H1 (cell line): ENCODE results near the gene CMTM5. TPM values are rescaled to one million over a fixed set of nuclear protein-coding genes. Genes with fewer than 3 reads are reported as not detected.

Experiments
- CTCF ChIA-PET: fragments of 300-600 bp; sonication (Branson Sonifier 250); formaldehyde crosslinking; loops from one replicate; lab custom pipeline; 2021; ENCODE audit not compliant: partially characterized antibody; lab: Charles Lee
- POLR2A ChIA-PET: fragments of 300-600 bp; sonication (Branson Sonifier 250); formaldehyde crosslinking; loops from one replicate; lab custom pipeline; 2021; ENCODE audit warnings: inconsistent platforms; ENCODE audit not compliant: partially characterized antibody; lab: Charles Lee
- DNase-seq, 2 experiments: peaks; one replicate each; pipeline versions ENCODE4 v3.0.0 to v3.0.0-alpha.2; 2010 to 2022; ENCODE audit warnings: low spot score in 2 of 2, low read depth in 1 of 2, mixed read lengths in 1 of 2
- FAIRE-seq: peaks from 2 replicates; lab custom pipeline; 2011; peaks lifted over from hg19 to GRCh38; lab: Jason Lieb, UNC
- H2AFZ ChIP-seq: 2 replicates; pipeline ENCODE4 v1.8.1; 2012; ENCODE audit warnings: low read length, inconsistent platforms
- H2AK5ac ChIP-seq: 2 replicates; pipeline ENCODE4 v1.6.1; 2013; ENCODE audit warnings: low read depth, low read length
- H2BK120ac ChIP-seq: replicated peaks from 2 replicates; pipeline ENCODE3; 2013; ENCODE audit warnings: low read depth, low read length, inconsistent platforms
- H2BK12ac ChIP-seq: 2 replicates; pipeline ENCODE4 v1.6.1; 2013; ENCODE audit warnings: low read depth, low read length
- H2BK15ac ChIP-seq: 2 replicates; pipeline ENCODE4 v1.6.1; 2013; ENCODE audit warnings: low read length
- H2BK20ac ChIP-seq: 2 replicates; pipeline ENCODE4 v1.6.1; 2013; ENCODE audit warnings: low read length
- H2BK5ac ChIP-seq: 2 replicates; pipeline ENCODE4 v1.6.1; 2013; ENCODE audit warnings: low read depth, low read length
- H3K14ac ChIP-seq: 2 replicates; pipeline ENCODE4 v1.6.1; 2013; ENCODE audit warnings: inconsistent platforms; ENCODE audit not compliant: insufficient read length
- H3K18ac ChIP-seq: 2 replicates; pipeline ENCODE4 v1.6.1; 2013; ENCODE audit warnings: low read length; ENCODE audit errors: extremely low read depth
- H3K23ac ChIP-seq: 2 replicates; pipeline ENCODE4 v1.6.1; 2013; ENCODE audit warnings: inconsistent platforms; ENCODE audit not compliant: insufficient read length
- H3K23me2 ChIP-seq: 2 replicates; pipeline ENCODE4 v1.6.1; 2013; ENCODE audit warnings: low read depth, low read length
- H3K27ac ChIP-seq: 2 replicates; pipeline ENCODE4 v1.6.1; 2011; ENCODE audit warnings: low read depth, low read length, inconsistent platforms
- H3K27me3 ChIP-seq, 4 experiments: replicated peaks in 1 of 4; 1 replicate in 1 of 4; 2 replicates in 3 of 4; pipeline versions ENCODE4 v1.6.1 to v1.8.1; 2011 to 2013; ENCODE audit warnings: low read length in 3 of 4, mild to moderate bottlenecking in 3 of 4, inconsistent platforms in 2 of 4, mixed read lengths in 2 of 4, moderate library complexity in 1 of 4; ENCODE audit not compliant: control insufficient read depth in 3 of 4, insufficient read depth in 3 of 4; ENCODE audit errors: extremely low read depth in 1 of 4
- H3K36me3 ChIP-seq, 4 experiments: 2 replicates each; pipeline versions ENCODE4 v1.6.1 to v1.8.1; 2011 to 2013; ENCODE audit warnings: mild to moderate bottlenecking in 4 of 4, low read length in 3 of 4, moderate library complexity in 2 of 4, control low read depth in 1 of 4, inconsistent platforms in 1 of 4; ENCODE audit not compliant: insufficient read depth in 4 of 4, control insufficient read depth in 2 of 4
- H3K4ac ChIP-seq: replicated peaks from 2 replicates; pipeline ENCODE3; 2013; ENCODE audit warnings: low read length, low read depth, mixed read lengths, inconsistent platforms; ENCODE audit not compliant: insufficient read length
- H3K4me1 ChIP-seq, 4 experiments: replicated peaks in 1 of 4; 1 replicate in 1 of 4; 2 replicates in 3 of 4; pipeline versions ENCODE4 v1.6.1 to v1.8.1; 2011 to 2013; ENCODE audit warnings: low read length in 3 of 4, inconsistent platforms in 2 of 4, mixed read lengths in 1 of 4; ENCODE audit not compliant: insufficient read depth in 4 of 4, control insufficient read depth in 3 of 4
- H3K4me2 ChIP-seq, 2 experiments: 2 replicates each; pipeline versions ENCODE4 v1.6.1 to v1.8.1; 2011 to 2013; ENCODE audit warnings: low read depth in 2 of 2, low read length in 2 of 2, control low read depth in 1 of 2, inconsistent platforms in 1 of 2, mild to moderate bottlenecking in 1 of 2; ENCODE audit not compliant: insufficient read depth in 1 of 2
- H3K4me3 ChIP-seq, 4 experiments: fragments of 200-600, 300-600 bp in 1 of 4; sonication (generic), shearing (Covaris generic), sonication (Bioruptor Twin) in 1 of 4; 2 replicates each; pipeline versions ENCODE4 v1.5.1 to v1.8.1; 2011 to 2016; ENCODE audit warnings: low read length in 4 of 4, low read depth in 3 of 4, control low read depth in 2 of 4, inconsistent platforms in 2 of 4, mild to moderate bottlenecking in 2 of 4, mixed read lengths in 1 of 4, moderate library complexity in 1 of 4; ENCODE audit not compliant: insufficient read depth in 2 of 4; ENCODE audit errors: extremely low read depth in 1 of 4
- H3K56ac ChIP-seq: replicated peaks from 2 replicates; pipeline ENCODE3; 2013; ENCODE audit warnings: low read depth, mild to moderate bottlenecking, mixed read lengths, low read length, inconsistent platforms; ENCODE audit not compliant: insufficient read length
- H3K79me1 ChIP-seq: 2 replicates; pipeline ENCODE4 v1.6.1; 2013; ENCODE audit warnings: low read depth, low read length, control low read depth
- H3K79me2 ChIP-seq, 2 experiments: 2 replicates each; pipeline versions ENCODE4 v1.6.1 to v1.8.1; 2012 to 2013; ENCODE audit warnings: low read length in 2 of 2, mild to moderate bottlenecking in 2 of 2, inconsistent platforms in 1 of 2; ENCODE audit not compliant: insufficient read depth in 2 of 2, control insufficient read depth in 1 of 2
- H3K9ac ChIP-seq, 4 experiments: replicated peaks in 1 of 4; 1 replicate in 1 of 4; 2 replicates in 3 of 4; pipeline versions ENCODE4 v1.6.1 to v1.8.1; 2011 to 2013; ENCODE audit warnings: low read depth in 3 of 4, low read length in 3 of 4, control low read depth in 2 of 4, mild to moderate bottlenecking in 2 of 4, moderate library complexity in 2 of 4, inconsistent platforms in 1 of 4; ENCODE audit errors: extremely low read depth in 1 of 4
- H3K9me3 ChIP-seq, 2 experiments: 2 replicates each; pipeline versions ENCODE4 v1.6.1 to v1.8.1; 2012 to 2013; ENCODE audit warnings: mild to moderate bottlenecking in 2 of 2, moderate library complexity in 2 of 2, control low read depth in 1 of 2, inconsistent platforms in 1 of 2, low read depth in 1 of 2, low read length in 1 of 2, mixed read lengths in 1 of 2; ENCODE audit not compliant: insufficient read depth in 2 of 2
- H4K20me1 ChIP-seq, 2 experiments: replicated peaks in 1 of 2; 2 replicates each; pipeline versions ENCODE3 to v1.8.1; 2011 to 2013; ENCODE audit warnings: inconsistent platforms in 2 of 2, low read length in 2 of 2, mild to moderate bottlenecking in 1 of 2; ENCODE audit not compliant: insufficient read depth in 2 of 2, control insufficient read depth in 1 of 2
- H4K5ac ChIP-seq: 2 replicates; pipeline ENCODE4 v1.6.1; 2013; ENCODE audit warnings: low read length, low read depth, mixed read lengths, inconsistent platforms; ENCODE audit not compliant: insufficient read length
- H4K8ac ChIP-seq: 2 replicates; pipeline ENCODE4 v1.8.0; 2013; ENCODE audit warnings: mild to moderate bottlenecking, moderate library complexity, low read length, inconsistent platforms; ENCODE audit not compliant: insufficient read depth; ENCODE audit errors: extremely low read depth
- H4K91ac ChIP-seq: replicated peaks from 2 replicates; pipeline ENCODE3; 2013; ENCODE audit warnings: low read length, mixed read lengths, inconsistent platforms; ENCODE audit not compliant: insufficient read length
- ATF3 ChIP-seq: IDR thresholded peaks from 2 replicates; pipeline ENCODE4 v1.6.1; 2011; ENCODE audit warnings: low read depth, mild to moderate bottlenecking, low read length; ENCODE audit not compliant: insufficient read depth
- CREB1 ChIP-seq: IDR thresholded peaks from 2 replicates; pipeline ENCODE4 v1.6.1; 2012; ENCODE audit warnings: inconsistent platforms
- CTBP2 ChIP-seq: IDR thresholded peaks from 2 replicates; pipeline ENCODE4 v1.7.0; 2011; ENCODE audit warnings: borderline replicate concordance, mild to moderate bottlenecking, moderate library complexity, mixed read lengths, low read length; ENCODE audit not compliant: insufficient read depth, insufficient read length
- KDM4A ChIP-seq: IDR thresholded peaks from one replicate; pipeline ENCODE4 v1.7.1; 2012; ENCODE audit warnings: low read depth, mild to moderate bottlenecking, moderate library complexity, low read length, inconsistent platforms; ENCODE audit not compliant: severe bottlenecking
- USF2 ChIP-seq: IDR thresholded peaks from 2 replicates; pipeline ENCODE4 v1.6.1; 2011; ENCODE audit warnings: low read length, improper control_type of control experiment
- WGBS, 2 experiments: shearing (Covaris generic) in 1 of 2; methylation state at CpG; one replicate each; pipeline versions ENCODE4 v1.1.6 to v1.1.7; 2013 to 2015; ENCODE audit warnings: low lambda C conversion rate in 2 of 2, mixed read lengths in 2 of 2, inconsistent platforms in 1 of 2, low coverage in 1 of 2, missing lambda C conversion rate in 1 of 2; ENCODE audit not compliant: insufficient replicate concordance in 2 of 2, insufficient coverage in 1 of 2, insufficient read length in 1 of 2; ENCODE audit errors: extremely low coverage in 1 of 2, missing lambda C conversion rate in 1 of 2; 5-methylcytosine and 5-hydroxymethylcytosine counted together
- polyA plus RNA-seq, 7 experiments: library from polyadenylated mRNA; depleted of rRNA in 3 of 7; stranded (reverse) in 5 of 7; unstranded in 2 of 7; fragments of >200 nt in 5 of 7; fragments of 200-250 nt in 2 of 7; gene quantifications; 1 replicate in 5 of 7; 2 replicates in 1 of 7; 4 replicates in 1 of 7; pipeline versions ENCODE4 v1.2.1 to v1.2.3, GENCODE V29; 2011 to 2013; ENCODE audit warnings: missing spikeins in 2 of 7, mixed read lengths in 2 of 7
- total RNA-seq: library from RNA; stranded (reverse); fragmentation: NEBNext Ultra II Directional; extraction: Animal tissue kit (Norgen Biotek cat#: 25700); gene quantifications from 2 replicates; pipeline ENCODE4 v1.2.1, GENCODE V29; 2021

Gene CMTM5
- total and polyA plus RNA-seq, 2 of the 8 experiments (the other 6 are each of a cell fraction or from before 2014, with no cell fraction given), result 2.1 TPM; not detected in 1

GRCh38 chr14:23415821-23416778 lies 39.3 kb downstream of the CMTM5 start:
- Histone ChIP-seq H2AK5ac (no peak overlapping the region), H3K27me3 (no peaks in the 10 kb centered on the region), H2BK5ac (no peak overlapping the region), H3K23me2 (no peaks in the 10 kb centered on the region), H2BK20ac (no peak overlapping the region), H3K36me3 (no peaks in the 10 kb centered on the region), H3K9ac (no peak overlapping the region), H3K4me1 (no peaks in the 10 kb centered on the region; a peak in 1 of 7 replicates), H2BK120ac (no peak overlapping the region), H3K4me2 (no peak overlapping the region), H3K56ac (no peak overlapping the region), H4K20me1 (no peaks in the 10 kb centered on the region), H3K79me1 (no peaks in the 10 kb centered on the region), H3K4ac (no peak overlapping the region), H4K8ac (no peak overlapping the region), H3K4me3 (no peak overlapping the region), H3K9me3 (no peaks in the 10 kb centered on the region), H3K23ac (no peak overlapping the region), H4K91ac (no peak overlapping the region), H3K18ac (no peak overlapping the region), H3K27ac (no peak overlapping the region), H4K5ac (no peak overlapping the region), H2BK12ac (no peak overlapping the region), H2AFZ (no peak overlapping the region), H3K79me2 (no peaks in the 10 kb centered on the region), H2BK15ac (no peak overlapping the region), H3K14ac (no peak overlapping the region)
- no peak for DNase-seq
- CTCF ChIA-PET, result interaction anchor here (1.0 to 2.3 kb wide), 7 partner anchors 9 to 89 kb away, joined by 3 to 6 read pairs (median 4); no protein-coding TSS in a partner anchor
- 91% methylated on average over 21 of the region's 21 CpGs; no CpG with 5 or more reads in 1 of the 2 experiments for WGBS, 2 experiments
- POLR2A ChIA-PET, result interaction anchor here (0.6 kb wide), 1 partner anchor 134 kb away, joined by 3 read pairs; no protein-coding TSS in a partner anchor
- no peak for FAIRE-seq
- no peak for TF ChIP-seq CTBP2
- no peak for TF ChIP-seq KDM4A
- no peak for TF ChIP-seq USF2
- TF ChIP-seq ATF3, result no peak
- no peak for TF ChIP-seq CREB1
